Activated naive CD4-positive, alpha-beta T cell treated with anti-CD3 and anti-CD28 coated beads for 36 hours (primary cell): Measurements from ENCODE around the gene MEI1. TPM values are rescaled to one million over a fixed set of nuclear protein-coding genes. Genes with fewer than 3 reads are reported as not detected.
"Not testable (repeated sequence)": the region's sequence is repeated elsewhere in the genome, so short reads cannot be mapped to it uniquely, and the experiment has no call there.

Experiments used
- CTCF ChIA-PET: fragments of 350-600 bp; sonication (Branson Sonifier 250); formaldehyde crosslinking; loops from one replicate; lab custom pipeline; 2021; ENCODE audit warnings: antibody characterized with exemption; lab: Charles Lee
- DNase-seq: peaks from one replicate; pipeline ENCODE4 v3.0.0-alpha.2; 2020
- H3K27ac Mint-ChIP-seq: one replicate; pipeline ENCODE4 v1.8.0; 2021; ENCODE audit warnings: mild to moderate bottlenecking, mixed read lengths
- H3K27me3 Mint-ChIP-seq: one replicate; pipeline ENCODE4 v1.8.0; 2021; ENCODE audit warnings: low read depth, mixed read lengths
- H3K36me3 Mint-ChIP-seq: one replicate; pipeline ENCODE4 v1.8.0; 2021; ENCODE audit warnings: low read depth, mixed read lengths
- H3K4me1 Mint-ChIP-seq: one replicate; pipeline ENCODE4 v1.8.0; 2021; ENCODE audit warnings: low read depth, mixed read lengths
- H3K4me3 Mint-ChIP-seq: one replicate; pipeline ENCODE4 v1.8.0; 2021; ENCODE audit warnings: mild to moderate bottlenecking, moderate library complexity, mixed read lengths
- H3K9me3 Mint-ChIP-seq: one replicate; pipeline ENCODE4 v1.8.0; 2021; ENCODE audit warnings: mixed read lengths
- intact Hi-C: fragments of 100-400 bp; cut with micrococcal nuclease; formaldehyde crosslinking; loops from one replicate; pipeline ENCODE4 v1.15.1; 2023
- total RNA-seq, 2 experiments: library from RNA; stranded (reverse); gene quantifications; one replicate each; pipeline ENCODE4 v1.2.3, GENCODE V29; 2021

Gene MEI1
- total RNA-seq, 2 experiments from 2014 or later, result 28.4 to 28.8 TPM

GRCh38 chr22:41683616-41684015 is 15.7 kb upstream of the MEI1 start:
- peaks cover 46% of the 10 kb centered on the region for H3K4me1 Mint-ChIP-seq
- peak overlapping the region; percentile 90 for H3K27ac Mint-ChIP-seq
- H3K27me3 Mint-ChIP-seq, result no peaks in the 10 kb centered on the region
- intact Hi-C loops, result loop anchor here (2.0 kb wide), 1 partner anchor 17 kb away; no protein-coding TSS in a partner anchor
- DNase-seq, result no peak
- peaks cover 23% of the 10 kb centered on the region for H3K36me3 Mint-ChIP-seq
- no peaks in the 10 kb centered on the region for H3K9me3 Mint-ChIP-seq
- peak overlapping the region; percentile 92 for H3K4me3 Mint-ChIP-seq
- CTCF ChIA-PET, result no interaction called here

- no peak for DNase-seq
- Mint-ChIP-seq H3K4me3 (peak overlapping the region; percentile 13), H3K4me1 (peaks cover 48% of the 10 kb centered on the region), H3K27ac (no peak overlapping the region), H3K9me3 (no peaks in the 10 kb centered on the region), H3K36me3 (peaks cover 23% of the 10 kb centered on the region), H3K27me3 (no peaks in the 10 kb centered on the region)
- intact Hi-C loops, result no loop called here
- CTCF ChIA-PET, result no interaction called here
Observed at GRCh38 chr22:41684194-41684593, 15.1 kb upstream of the MEI1 start.

- intact Hi-C loops, result loop anchor here (5.0 kb wide), 1 partner anchor 385 kb away; the partner anchor contains the start of genes NAGA and PHETA2
- Mint-ChIP-seq H3K4me1 (peaks cover 49% of the 10 kb centered on the region), H3K4me3 (peak overlapping the region; percentile 97), H3K36me3 (peaks cover 20% of the 10 kb centered on the region), H3K27ac (peak overlapping the region; percentile 97)
- CTCF ChIA-PET, result interaction anchor here (0.6 to 3.1 kb wide), 4 partner anchors 10 to 20 kb away, joined by 4 to 29 read pairs (median 10); partner anchors contain the start of gene MEI1
- not testable (repeated sequence) for DNase-seq, H3K9me3 Mint-ChIP-seq, H3K27me3 Mint-ChIP-seq
Observed at GRCh38 chr22:41686890-41687289, 12.4 kb upstream of the MEI1 start.

- Mint-ChIP-seq H3K27me3 (no peaks in the 10 kb centered on the region), H3K27ac (peak overlapping the region; percentile 97), H3K9me3 (no peaks in the 10 kb centered on the region), H3K36me3 (peaks cover 17% of the 10 kb centered on the region), H3K4me1 (peaks cover 42% of the 10 kb centered on the region), H3K4me3 (peak overlapping the region; percentile 97)
- DNase-seq, result peak; percentile 27
- CTCF ChIA-PET, result interaction anchor here (2.8 to 3.1 kb wide), 2 partner anchors 10 to 21 kb away, joined by 17 to 29 read pairs; partner anchors contain the start of gene MEI1
- intact Hi-C loops, result loop anchor here (1.0 to 5.0 kb wide), 4 partner anchors 67 to 403 kb away; partner anchors contain the start of genes DESI1, NAGA, NDUFA6 and PHETA2
Observed at GRCh38 chr22:41687901-41688364, 11.4 kb upstream of the MEI1 start.

GRCh38 chr22:41688365-41689211 is 10.7 kb upstream of the MEI1 start, which contains the start of gene SNU13:
Gene SNU13 (minus strand): TSS chr22:41688867. CDS start chr22:41688796, 71 bp downstream.
- Mint-ChIP-seq H3K36me3 (peaks cover 17% of the 10 kb centered on the region), H3K27ac (peak within 1 kb of the TSS; percentile 97), H3K27me3 (no peaks in the 10 kb centered on the region), H3K4me3 (peak within 1 kb of the TSS; percentile 97), H3K9me3 (no peaks in the 10 kb centered on the region), H3K4me1 (peaks cover 39% of the 10 kb centered on the region)
- CTCF ChIA-PET, result interaction anchor here (0.6 to 3.1 kb wide), 5 partner anchors 10 to 255 kb away, joined by 3 to 29 read pairs (median 5); partner anchors contain the start of genes DESI1, MEI1 and XRCC6
- intact Hi-C loops, result loop anchor here (1.0 to 5.0 kb wide), 4 partner anchors 67 to 402 kb away; partner anchors contain the start of genes DESI1, NAGA, NDUFA6 and PHETA2
- peak; percentile 96 for DNase-seq

- H3K36me3 Mint-ChIP-seq, result peaks cover 17% of the 10 kb centered on the region
- intact Hi-C loops, result no loop called here
- peaks cover 30% of the 10 kb centered on the region for H3K4me1 Mint-ChIP-seq
- H3K27ac Mint-ChIP-seq, result peak overlapping the region; percentile 97
- CTCF ChIA-PET, result no interaction called here
- no peak for DNase-seq
- no peaks in the 10 kb centered on the region for H3K27me3 Mint-ChIP-seq
- H3K9me3 Mint-ChIP-seq, result no peaks in the 10 kb centered on the region
- peak overlapping the region; percentile 97 for H3K4me3 Mint-ChIP-seq
Observed at GRCh38 chr22:41690476-41690875, 8.8 kb upstream of the MEI1 start.

GRCh38 chr22:41695211-41695610 is 4.1 kb upstream of the MEI1 start:
- DNase-seq, result no peak
- H3K4me3 Mint-ChIP-seq, result no peak overlapping the region
- CTCF ChIA-PET, result no interaction called here
- no peak overlapping the region for H3K27ac Mint-ChIP-seq
- H3K4me1 Mint-ChIP-seq, result peaks cover 15% of the 10 kb centered on the region
- H3K9me3 Mint-ChIP-seq, result no peaks in the 10 kb centered on the region
- peaks cover 7% of the 10 kb centered on the region for H3K36me3 Mint-ChIP-seq
- intact Hi-C loops, result loop anchor here (5.0 kb wide), 4 partner anchors 87 to 747 kb away; partner anchors contain the start of gene CCDC134
- H3K27me3 Mint-ChIP-seq, result no peaks in the 10 kb centered on the region

- no peak for DNase-seq
- intact Hi-C loops, result loop anchor here (1.0 to 5.0 kb wide), 7 partner anchors 86 to 746 kb away; partner anchors contain the start of gene CCDC134
- CTCF ChIA-PET, result interaction anchor here (0.5 to 3.5 kb wide), 47 partner anchors 8 to 383 kb away, joined by 3 to 37 read pairs (median 5); partner anchors contain the start of genes CCDC134, CENPM, SMDT1 and SNU13
- Mint-ChIP-seq H3K36me3 (peaks cover 2% of the 10 kb centered on the region), H3K4me1 (peaks cover 9% of the 10 kb centered on the region), H3K4me3 (no peak overlapping the region), H3K27me3 (no peaks in the 10 kb centered on the region), H3K27ac (peak overlapping the region; percentile 77), H3K9me3 (no peaks in the 10 kb centered on the region)
Observed at GRCh38 chr22:41696703-41697102, 2.6 kb upstream of the MEI1 start.

GRCh38 chr22:41697126-41697775 is 2.1 kb upstream of the MEI1 start:
- Mint-ChIP-seq H3K27ac (peak overlapping the region; percentile 77), H3K36me3 (peaks cover 2% of the 10 kb centered on the region), H3K4me3 (peak overlapping the region; percentile 30), H3K9me3 (no peaks in the 10 kb centered on the region), H3K27me3 (no peaks in the 10 kb centered on the region), H3K4me1 (peaks cover 9% of the 10 kb centered on the region)
- peak; percentile 97 for DNase-seq
- intact Hi-C loops, result loop anchor here (1.0 to 5.0 kb wide), 7 partner anchors 85 to 745 kb away; partner anchors contain the start of gene CCDC134
- CTCF ChIA-PET, result interaction anchor here (0.5 to 3.5 kb wide), 50 partner anchors 9 to 382 kb away, joined by 3 to 37 read pairs (median 4); partner anchors contain the start of genes CCDC134, CENPM, SMDT1 and SNU13

- Mint-ChIP-seq H3K27ac (no peak overlapping the region), H3K9me3 (no peaks in the 10 kb centered on the region), H3K27me3 (no peaks in the 10 kb centered on the region), H3K4me1 (peaks cover 9% of the 10 kb centered on the region), H3K36me3 (peaks cover 2% of the 10 kb centered on the region), H3K4me3 (no peak overlapping the region)
- CTCF ChIA-PET, result no interaction called here
- DNase-seq, result no peak
- intact Hi-C loops, result no loop called here
Observed at GRCh38 chr22:41700108-41700364, 733 bp downstream of the MEI1 start.

GRCh38 chr22:41702763-41703162 is 3.5 kb downstream of the MEI1 start:
- no peak for DNase-seq
- CTCF ChIA-PET, result no interaction called here
- intact Hi-C loops, result no loop called here
- H3K27me3 Mint-ChIP-seq, result no peaks in the 10 kb centered on the region
- no peak overlapping the region for H3K27ac Mint-ChIP-seq
- H3K9me3 Mint-ChIP-seq, result no peaks in the 10 kb centered on the region
- peaks cover 2% of the 10 kb centered on the region for H3K36me3 Mint-ChIP-seq
- H3K4me1 Mint-ChIP-seq, result peaks cover 3% of the 10 kb centered on the region
- H3K4me3 Mint-ChIP-seq, result no peak overlapping the region

- Mint-ChIP-seq H3K4me1 (no peaks in the 10 kb centered on the region), H3K27me3 (no peaks in the 10 kb centered on the region), H3K27ac (no peak overlapping the region), H3K4me3 (no peak overlapping the region), H3K36me3 (no peaks in the 10 kb centered on the region), H3K9me3 (no peaks in the 10 kb centered on the region)
- DNase-seq, result no peak
- intact Hi-C loops, result no loop called here
- CTCF ChIA-PET, result interaction anchor here (3.5 kb wide), 1 partner anchor 11 kb away, joined by 19 read pairs; the partner anchor contains the start of gene MEI1
Observed at GRCh38 chr22:41709341-41709740, 10.0 kb downstream of the MEI1 start.
